Activated CD4-positive, alpha-beta T cell treated with anti-CD3 and anti-CD28 coated beads for 4 hours (primary cell): Measurements from ENCODE around the gene POU2AF3.

Experiments used
- DNase-seq, 2 donors: peaks; one replicate each; pipeline ENCODE4 v3.0.0-alpha.2; 2020

The POU2AF3 gene

DNA sequence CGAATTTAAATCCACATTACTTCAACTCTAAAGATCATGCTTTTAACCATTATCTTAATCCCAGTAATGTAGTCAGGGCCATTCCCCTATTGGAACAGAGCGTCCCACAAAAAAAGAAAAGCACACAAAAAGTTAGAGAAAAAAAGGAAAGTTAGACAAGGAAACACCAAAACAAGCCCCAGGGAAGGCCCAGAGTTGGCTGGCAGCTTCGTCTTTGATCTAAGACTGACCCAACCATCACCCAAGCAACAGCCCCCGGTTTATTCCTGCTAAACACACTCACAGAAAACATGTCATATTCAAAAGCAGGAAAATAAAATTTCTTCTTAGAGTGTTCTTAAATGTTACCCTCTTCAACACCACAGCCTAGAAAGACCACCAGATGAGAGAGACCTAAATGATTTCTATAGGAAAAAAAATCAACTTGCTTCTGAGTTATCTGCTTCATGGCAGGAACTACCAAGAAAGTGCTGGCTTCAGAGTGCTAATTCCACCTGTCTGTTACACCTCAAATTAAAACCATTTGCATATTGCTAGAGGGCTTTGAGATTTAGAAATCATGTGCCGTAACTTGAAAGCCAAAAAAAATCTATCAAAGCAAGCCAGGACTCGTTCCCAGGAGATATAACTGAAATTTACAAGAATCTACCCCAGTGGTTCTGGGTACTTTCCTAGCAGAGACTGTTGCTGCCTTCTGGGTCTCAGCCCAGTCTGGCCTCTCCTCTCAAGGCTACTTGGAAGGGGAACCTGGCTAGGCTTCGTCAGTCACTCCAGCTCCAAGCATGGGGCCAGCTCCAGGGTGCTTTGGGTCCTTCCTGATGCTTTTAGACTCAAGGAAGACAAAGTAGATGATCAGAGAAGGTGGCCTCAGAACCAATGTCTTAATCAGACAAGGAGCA is 31.2 kb downstream of the POU2AF3 start:
- DNase-seq: no peak

DNA sequence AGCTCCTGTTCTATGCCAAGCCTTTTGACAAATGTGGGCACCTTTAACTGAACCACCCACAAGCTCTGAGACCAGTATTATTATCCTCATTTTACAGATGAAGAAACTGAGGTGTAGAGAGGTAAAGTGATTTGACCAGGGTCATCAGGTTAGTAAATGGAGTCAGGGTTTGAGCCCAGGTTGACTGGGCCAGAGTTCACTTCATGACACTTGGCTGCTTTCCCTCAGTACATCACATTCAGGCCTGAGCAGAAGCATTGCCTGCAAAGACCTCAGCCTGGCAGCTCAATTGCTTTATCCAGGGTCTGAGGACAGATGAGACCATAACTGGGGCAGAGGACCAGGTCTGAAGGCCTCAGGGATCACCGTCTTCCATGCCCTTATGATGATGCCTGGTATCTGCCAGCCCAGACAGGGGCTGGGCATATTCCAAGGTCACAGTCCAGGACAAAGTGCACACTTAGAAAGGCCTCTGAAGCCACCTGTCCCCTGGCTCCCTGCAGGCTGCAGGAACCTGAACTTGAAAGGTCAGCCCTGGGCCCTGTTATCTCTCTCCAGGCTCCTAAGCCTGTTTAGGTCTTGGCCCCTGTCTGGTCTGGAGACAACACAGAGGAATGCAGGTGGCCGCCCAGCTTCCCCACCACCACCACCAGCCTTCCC is 32.0 kb downstream of the POU2AF3 start:
- DNase-seq: no peak

DNA sequence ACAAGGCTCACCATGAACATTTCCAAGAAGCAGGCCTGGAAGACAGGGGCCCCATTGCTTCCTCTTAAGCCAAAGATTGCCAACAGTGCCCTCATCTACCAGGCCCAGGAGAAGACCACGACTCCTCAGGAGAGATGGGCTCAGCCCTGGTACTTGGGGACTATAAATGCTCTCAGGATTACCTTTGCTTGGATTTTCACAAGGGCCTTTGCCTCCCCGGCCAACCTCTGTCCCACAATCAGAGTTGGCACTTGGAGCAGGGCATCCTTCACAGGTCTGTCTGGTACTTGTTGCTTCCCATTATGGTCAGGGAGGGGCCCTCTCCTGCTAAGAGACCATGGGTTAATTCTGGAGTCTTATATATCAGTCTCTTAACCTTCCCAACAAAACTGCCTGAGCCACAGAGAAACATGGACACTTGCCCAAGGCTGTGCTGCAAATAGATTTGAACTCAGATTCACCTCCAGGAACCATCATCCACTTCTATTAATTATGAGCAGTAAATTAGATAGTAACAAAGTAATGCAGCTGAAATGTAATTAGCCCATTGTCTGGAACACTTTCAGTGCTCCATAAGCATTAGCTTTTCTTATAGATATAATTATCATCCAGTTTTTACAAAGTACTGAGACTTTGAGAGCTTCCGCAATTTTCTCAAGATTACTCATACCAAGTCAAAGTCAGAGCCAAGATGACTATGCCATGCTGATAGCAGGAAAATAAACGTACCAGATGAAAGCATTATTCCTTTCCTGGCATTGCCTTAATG is 33.5 kb downstream of the POU2AF3 start:
- DNase-seq: no peak

DNA sequence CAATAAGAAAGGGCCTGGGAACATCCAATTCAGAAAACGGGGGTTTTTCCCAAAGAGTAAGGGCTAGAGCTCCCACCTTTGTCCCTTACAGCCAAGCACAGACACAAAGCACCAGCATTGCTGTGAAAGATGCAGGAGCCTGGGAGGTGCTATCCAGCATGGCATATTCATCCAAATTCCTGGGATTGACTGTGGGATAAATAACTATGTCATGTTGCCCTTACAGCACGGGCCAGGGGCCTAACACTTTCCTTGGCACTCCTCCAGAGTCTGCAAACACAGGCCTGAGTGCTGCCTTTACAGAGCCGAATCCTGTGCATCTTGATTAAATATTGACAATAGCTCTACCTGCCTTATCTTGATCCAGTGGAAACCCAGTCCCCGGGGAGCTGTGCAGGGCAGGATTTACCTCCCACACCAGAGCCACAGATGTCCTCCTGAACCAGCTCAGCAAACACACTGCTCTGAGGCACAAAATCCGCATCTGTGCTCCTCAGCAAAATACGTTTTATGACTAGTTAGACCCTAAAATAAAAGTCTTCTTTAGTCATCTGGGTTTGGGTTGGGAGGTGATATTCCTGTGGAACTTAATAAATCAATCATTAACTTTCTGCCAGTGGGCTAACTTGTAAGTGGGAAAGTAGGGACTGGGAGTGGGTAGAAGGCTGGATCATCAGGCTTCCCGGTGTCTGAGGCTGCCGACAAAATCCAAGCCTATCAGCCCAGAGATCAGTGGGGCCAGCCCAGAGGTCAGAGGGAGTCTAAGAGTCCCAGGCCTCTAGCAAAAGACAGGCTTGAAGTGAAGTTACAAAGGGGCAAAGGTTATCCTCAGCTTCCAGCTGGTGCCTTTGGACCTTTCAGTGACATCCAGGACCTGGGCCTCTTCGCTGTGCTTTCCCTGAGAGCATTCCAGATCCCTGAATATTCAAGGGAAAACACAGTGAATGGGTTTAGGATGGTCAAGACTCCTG is 36.5 kb downstream of the POU2AF3 start:
- no peak for DNase-seq

DNA sequence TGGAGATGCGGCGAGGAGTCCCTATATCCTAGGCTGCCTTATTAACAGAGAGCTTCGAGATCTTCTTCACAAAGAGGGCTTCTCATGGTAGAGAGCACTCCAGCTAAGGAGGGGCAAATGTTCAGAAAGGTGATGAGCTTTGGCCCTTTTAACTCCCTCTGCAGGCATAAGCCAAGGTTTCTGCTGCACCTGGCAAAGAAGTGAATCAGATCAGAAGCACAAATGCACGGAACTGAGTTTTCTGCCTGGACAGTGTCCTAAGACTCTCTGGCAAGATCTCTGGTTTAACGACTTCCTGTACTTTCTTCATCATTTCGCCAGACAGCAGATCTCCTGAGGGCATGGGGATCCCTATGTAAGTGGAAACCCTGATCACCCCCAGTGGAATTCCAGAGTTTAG is 37.2 kb downstream of the POU2AF3 start:
- no peak for DNase-seq

DNA sequence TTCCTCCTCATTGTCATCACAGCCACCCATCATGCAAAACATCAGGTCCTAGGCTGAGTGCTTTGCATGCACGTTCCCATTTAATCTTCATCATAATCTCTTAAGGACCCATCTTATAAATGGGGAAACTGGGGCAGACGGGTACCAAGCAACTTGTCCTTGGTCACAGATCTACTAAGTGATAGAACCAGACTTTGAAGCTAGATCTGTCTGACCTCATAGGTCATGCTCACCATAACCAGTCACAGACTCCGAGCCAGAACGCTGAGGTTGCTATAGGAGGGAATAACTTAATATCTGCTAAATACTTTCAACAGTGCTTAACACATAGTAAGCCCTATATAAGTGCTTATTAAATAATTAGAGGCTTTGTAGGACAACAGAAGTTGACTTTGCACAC is 37.7 kb downstream of the POU2AF3 start:
- no peak for DNase-seq

DNA sequence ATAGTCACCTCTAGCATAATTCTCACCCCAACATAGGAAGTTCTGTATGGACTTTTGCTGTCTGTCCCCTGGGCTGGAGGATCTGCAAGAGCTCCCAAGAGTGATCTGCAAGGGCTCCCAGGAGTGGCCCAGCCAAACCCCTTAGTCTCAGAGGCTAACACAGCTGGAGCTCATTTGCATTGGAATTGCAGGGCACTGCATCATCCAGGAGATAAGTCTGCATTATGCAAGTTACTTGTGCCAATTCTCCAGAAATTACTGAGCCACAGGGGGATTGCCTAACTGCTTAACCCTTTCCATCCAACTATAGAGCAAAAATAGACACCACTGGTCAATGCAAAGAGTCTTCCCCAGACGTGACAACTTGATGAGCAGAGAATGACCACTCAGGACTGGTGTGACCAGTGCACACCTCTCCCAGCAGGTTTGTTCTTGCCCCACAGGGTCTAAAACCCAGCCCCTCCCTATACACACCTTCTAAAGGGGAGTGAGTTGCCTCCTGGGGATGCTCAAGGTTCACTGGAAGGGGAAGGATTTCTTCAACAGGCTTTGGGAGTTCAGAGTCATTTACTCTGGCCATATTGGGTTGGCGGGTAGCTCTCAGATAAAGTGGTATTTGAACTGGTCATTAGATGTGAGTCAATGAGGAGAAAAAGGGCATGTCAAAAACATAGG is 38.4 kb downstream of the POU2AF3 start:
- no peak for DNase-seq

DNA sequence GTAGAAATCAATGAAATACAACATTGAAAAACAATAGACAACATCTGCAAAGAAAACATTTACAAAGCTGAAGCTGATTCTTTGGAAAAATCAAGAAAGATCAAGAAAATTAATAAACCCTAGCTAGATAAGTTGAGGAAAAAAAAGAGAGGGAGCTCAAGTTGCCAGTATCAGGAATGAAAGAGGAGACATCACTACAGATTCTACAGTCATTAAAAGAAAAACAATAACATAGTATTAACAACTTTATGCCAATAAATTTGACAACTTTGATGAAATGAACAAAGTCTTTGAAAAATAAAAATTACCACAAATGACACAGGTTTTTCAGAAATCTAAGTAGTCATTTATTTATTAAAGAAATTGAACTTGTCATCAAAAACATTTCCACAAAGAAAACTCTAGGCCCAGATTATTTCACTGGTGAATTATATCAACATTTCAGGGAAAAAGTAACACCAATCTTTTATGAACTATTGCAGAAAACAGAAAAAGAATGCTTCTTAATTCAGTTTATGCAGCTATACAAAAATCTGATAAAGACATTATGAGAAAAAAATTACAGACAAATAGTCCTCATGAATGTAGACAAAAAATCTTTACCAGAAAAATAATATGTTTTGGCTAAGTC is 41.5 kb downstream of the POU2AF3 start:
- DNase-seq: no peak

DNA sequence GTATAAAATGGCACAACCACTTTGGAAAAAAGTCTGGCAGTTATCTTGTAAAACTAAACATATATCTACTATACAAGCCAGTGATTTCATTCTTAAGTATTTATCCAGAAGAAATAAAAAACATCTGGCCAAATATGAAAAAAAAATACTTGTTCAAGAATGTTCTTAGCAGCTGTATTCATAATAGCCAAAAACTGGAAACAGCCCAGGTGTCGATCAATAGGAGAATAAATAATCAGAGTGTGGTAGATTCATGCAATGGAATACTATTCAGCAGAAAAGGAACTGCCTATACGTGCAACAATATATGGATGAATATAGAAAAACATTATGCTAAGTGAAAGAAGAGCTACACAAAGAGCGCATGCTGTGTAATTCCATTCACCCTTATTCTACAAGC is 44.0 kb downstream of the POU2AF3 start:
- DNase-seq: no peak

DNA sequence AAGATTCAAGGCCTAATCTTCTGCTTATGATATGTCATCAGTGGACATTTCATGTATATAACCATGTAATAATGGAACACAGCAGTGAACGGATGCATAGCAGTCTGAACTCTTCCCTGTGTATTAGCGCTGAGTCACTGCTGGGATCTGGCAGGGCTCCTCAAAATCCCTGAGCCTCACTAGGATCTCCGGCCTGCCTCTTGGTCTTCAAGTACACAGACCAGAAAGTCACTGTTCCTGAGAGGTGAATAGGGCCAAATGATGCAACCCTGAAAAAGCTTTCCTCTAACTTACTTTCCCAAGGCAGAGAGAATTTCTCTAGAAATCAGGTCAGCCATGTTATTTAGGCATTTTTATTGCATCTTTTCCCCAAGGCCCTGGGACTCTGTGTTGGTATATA is 45.7 kb downstream of the POU2AF3 start:
- no peak for DNase-seq

DNA sequence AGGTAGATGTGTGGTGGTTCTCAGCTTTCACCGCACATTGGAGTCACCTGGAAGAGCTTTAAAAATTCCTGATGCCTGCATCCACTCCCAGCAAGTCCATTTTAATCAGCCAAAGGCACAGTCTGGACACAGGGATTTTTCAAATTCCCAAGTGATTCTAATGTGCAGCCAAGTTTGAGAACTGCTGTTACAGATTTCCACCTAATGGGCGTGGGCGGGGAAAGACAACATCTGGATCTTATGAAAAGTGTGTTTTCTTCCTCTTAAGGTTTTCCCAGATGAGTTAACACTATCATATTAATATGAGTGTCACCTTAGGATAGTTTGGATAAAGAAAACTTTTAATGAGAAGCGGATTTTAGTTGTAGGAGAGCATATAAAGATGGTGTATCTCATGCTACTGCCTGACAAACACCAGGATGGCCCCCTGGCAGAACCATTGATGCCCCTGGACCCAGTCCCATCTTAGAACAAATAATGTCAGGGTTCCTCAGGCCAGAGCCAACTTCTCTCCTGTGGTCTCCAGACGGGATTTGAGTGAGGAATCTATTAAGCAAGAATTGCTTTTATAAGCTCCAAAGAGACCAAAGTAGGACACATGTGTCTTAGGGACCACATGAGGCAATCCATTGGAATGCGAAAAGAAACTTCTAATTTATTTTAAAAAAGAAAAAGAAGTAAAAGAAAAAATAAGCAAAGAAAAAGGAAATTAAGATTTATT is 48.8 kb downstream of the POU2AF3 start:
- no peak for DNase-seq

DNA sequence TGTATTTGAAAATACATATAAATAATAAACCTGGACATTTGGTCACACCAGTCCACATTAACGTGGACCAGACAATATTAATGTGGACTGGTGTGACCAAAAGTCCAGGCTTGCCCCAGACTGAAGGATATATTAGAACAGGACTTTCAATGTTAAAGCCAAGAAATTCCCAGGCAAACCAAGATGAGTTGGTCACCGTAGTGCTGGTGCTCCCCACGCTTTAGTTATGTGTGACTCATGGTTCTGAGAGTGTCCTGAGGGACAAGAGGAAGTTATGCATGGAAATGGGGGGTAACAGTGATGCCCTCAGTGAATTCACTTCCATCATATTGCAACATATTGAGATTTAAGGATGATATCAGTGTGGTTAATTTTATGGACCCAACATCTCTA is 49.4 kb downstream of the POU2AF3 start:
- no peak for DNase-seq

DNA sequence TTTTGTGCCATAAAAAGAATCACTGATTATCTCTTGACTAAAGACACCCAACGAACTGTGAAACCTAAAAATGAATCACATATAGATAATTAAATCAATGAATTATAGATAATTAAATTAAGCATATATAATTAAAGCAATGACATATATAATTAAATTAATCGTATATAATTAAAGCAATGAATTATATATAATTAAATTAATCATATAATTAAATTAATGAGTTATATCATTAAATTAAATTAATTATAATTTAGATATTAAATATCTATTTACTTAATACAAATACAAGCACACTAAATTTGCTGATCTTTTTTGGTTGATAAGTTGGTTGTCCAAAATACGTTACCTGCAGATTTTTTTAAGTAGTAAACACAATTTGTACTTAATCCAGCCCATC is 49.8 kb downstream of the POU2AF3 start:
- no peak for DNase-seq

DNA sequence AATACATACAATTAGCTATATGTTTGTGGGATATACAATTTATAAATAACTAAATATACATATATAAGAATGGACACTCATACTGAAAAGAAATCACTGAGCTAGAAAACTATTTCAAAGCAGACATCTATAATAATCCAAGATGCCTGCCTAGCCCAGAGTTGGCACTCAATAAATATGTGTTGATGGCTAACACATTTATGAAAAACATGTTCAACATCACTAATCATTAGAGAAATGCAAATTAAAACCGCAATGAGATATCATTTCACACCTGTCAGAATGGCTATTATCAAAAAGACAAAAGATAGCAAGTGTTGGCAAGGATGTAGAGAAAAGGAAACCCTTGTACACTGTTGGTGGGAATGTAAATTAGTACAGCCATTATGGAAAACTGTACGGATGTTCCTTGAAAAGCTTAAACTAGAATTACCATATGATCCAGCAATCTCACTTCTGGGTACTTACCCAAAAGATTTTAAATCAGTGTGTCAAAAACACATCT is 50.9 kb downstream of the POU2AF3 start:
- no peak for DNase-seq

DNA sequence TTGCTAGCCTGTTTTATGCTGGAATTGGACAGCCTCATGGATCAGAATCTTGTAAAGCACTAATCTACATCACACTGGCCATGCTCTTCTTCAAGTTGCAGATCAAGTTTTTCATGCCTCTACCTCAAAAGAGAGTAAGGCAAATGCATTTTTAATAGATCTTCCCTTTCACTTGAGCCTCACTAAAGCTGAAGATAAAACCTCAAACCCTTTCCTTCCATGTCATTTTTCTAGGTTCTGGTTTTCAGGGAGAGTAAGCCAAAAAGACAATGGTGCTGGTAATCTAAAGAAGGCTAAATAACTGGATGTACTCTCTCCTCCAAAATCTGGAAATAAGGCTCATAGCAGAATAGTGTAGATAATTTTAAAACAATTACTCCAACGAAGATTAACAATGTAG is 52.5 kb downstream of the POU2AF3 start:
- no peak for DNase-seq

DNA sequence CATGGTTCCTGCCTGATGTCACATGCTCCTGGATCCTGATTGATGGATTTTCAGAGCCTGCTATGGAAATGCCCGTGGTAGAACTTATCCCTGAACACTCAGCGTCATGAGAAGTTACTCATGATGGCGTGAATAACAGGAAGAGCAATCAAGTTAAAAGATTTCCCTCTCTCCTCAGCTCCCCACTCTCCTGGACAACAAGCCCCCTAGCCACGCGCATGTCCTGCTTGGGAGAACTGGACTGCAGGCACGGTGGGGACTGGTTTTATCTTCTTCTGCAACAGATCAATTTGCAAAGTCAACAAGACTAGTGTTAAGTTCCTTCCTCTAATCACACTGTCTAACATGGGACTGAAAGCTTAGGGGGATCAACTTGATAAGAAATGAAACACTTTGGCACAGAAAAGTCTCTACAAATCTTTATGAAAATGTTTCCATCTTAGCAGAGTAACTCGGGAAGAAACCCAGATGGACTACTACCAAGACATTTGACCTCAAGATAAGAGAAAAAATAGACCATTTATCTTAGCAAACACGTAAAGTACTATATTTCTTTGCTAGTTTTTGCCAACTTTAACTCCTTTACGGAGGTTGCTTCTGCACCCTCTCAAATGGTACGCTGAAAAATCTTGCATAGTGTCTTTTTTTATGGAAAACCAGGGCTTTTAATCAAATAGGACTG is 53.2 kb downstream of the POU2AF3 start:
- DNase-seq: no peak

DNA sequence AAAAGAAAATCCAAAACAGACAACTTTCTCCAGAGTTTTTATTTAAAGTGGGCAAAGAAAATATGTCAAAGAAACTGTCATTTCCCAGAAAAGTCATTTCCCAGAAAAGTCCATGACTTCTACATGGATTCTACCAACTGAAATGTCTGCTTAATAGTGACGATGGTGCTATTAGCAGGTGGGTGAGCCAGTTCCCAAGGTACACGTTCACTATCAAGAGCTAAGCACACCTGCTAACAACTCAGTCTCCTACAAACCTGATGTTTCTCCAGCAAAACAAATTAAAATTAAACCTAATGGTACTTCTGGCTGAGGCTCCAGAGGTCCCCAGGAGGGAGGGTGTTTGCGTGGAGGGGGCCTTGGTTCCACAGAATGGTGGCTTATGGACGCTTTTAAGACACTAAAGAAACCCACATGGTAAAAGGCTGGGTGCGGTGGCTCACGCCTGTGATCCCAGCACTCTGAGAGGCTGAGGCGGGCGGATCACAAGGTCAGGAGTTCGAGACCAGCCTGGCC is 53.9 kb downstream of the POU2AF3 start:
- no peak for DNase-seq

DNA sequence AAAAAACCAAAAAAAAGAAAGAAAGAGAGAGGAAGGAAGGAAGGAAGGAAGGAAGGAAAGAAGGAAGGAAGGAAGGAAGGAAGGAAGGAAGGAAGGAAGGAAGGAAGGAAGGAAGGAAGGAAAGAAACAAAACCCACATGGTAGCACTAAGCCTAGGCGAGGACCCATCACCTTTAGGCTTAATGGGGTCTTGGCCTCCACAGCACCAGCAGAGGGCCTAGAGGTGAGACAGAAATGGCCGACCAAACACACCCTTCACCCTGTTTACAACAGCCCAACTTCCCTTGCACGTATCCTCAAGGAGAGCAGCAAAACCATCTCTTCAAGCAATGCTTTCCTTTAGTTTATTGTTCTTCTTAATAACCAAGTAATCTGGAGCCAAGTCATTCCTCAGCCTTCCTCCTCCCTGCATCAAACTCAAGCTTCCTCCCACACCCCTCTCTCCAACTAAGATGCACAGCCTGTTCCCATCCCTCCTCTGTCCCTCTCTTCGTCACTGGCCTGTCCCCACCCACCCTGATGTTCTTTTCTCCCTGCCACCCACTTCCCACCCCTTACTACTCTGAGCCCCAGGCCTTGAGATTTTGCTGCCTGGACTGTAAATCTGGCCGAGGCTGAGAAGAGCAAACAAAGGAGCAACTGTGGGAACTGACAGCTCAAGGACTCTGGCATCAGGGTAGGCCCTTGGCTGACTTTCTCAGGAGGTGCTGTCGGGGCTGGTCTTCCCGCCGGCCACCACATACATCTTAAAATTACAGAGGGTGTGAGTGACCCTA is 54.8 kb downstream of the POU2AF3 start:
- no peak for DNase-seq
